IMR-90 (cell line): ENCODE results near the gene TUB. TPM values are rescaled to one million over a fixed set of nuclear protein-coding genes. Genes with fewer than 3 reads are reported as not detected.

ENCODE experiments used
- ATAC-seq: fragments of 200-7000 bp; cut with Tn5 transposase; 2 replicates; pipeline ENCODE4 v1.9.1; 2020; ENCODE audit warnings: low read depth, mild to moderate bottlenecking, moderate library complexity
- BruUV-seq: library from RNA; stranded (reverse); fragments of 400-500 nt; replicated peaks from 2 replicates; lab custom pipeline; 2021; lab: Mats Ljungman, UMichigan
- CTCF ChIA-PET: fragments of 300-600 bp; formaldehyde crosslinking; extraction: SDS; loops from one replicate; lab custom pipeline; 2021; ENCODE audit warnings: antibody characterized with exemption; lab: Yijun Ruan, JAX
- POLR2A ChIA-PET: fragments of 300-600 bp; sonication (Branson Sonifier 250); formaldehyde crosslinking; loops from one replicate; lab custom pipeline; 2022; ENCODE audit warnings: antibody characterized with exemption; ENCODE audit not compliant: unreplicated experiment; lab: Charles Lee
- DNase-seq: peaks from one replicate; pipeline ENCODE4 v3.0.0; 2013
- H2AFZ ChIP-seq: replicated peaks from 2 replicates; pipeline ENCODE3; 2013; ENCODE audit warnings: low read length, mild to moderate bottlenecking; ENCODE audit not compliant: poor library complexity
- H2AK5ac ChIP-seq: 2 replicates; pipeline ENCODE4 v1.6.1; 2013; ENCODE audit warnings: low read depth, low read length, inconsistent platforms
- H2AK9ac ChIP-seq: replicated peaks from 2 replicates; pipeline ENCODE3; 2013; ENCODE audit warnings: mild to moderate bottlenecking, low read depth, low read length, moderate library complexity; ENCODE audit not compliant: poor library complexity
- H2BK120ac ChIP-seq: 2 replicates; pipeline ENCODE4 v1.6.1; 2013; ENCODE audit warnings: low read depth, low read length, inconsistent platforms
- H2BK15ac ChIP-seq: 3 replicates; pipeline ENCODE4 v1.6.1; 2013; ENCODE audit warnings: low read depth, low read length, inconsistent platforms
- H2BK20ac ChIP-seq: 2 replicates; pipeline ENCODE4 v1.6.1; 2013; ENCODE audit warnings: low read depth, mild to moderate bottlenecking, inconsistent platforms, low read length, moderate library complexity
- H2BK5ac ChIP-seq: 2 replicates; pipeline ENCODE4 v1.6.1; 2013; ENCODE audit warnings: mild to moderate bottlenecking, low read depth, low read length, inconsistent platforms; ENCODE audit not compliant: poor library complexity, severe bottlenecking
- H3K14ac ChIP-seq: replicated peaks from 2 replicates; pipeline ENCODE4 v1.6.1; 2013; ENCODE audit warnings: low read depth, low read length, inconsistent platforms
- H3K18ac ChIP-seq: 2 replicates; pipeline ENCODE4 v1.6.1; 2013; ENCODE audit warnings: low read depth, low read length, control low read depth
- H3K23ac ChIP-seq: 2 replicates; pipeline ENCODE4 v1.6.1; 2013; ENCODE audit warnings: low read depth, low read length, inconsistent platforms
- H3K27ac ChIP-seq: 2 replicates; pipeline ENCODE4 v1.5.1; 2013; ENCODE audit warnings: mild to moderate bottlenecking, control low read depth, low read length; ENCODE audit not compliant: insufficient read depth
- H3K27me3 ChIP-seq: 2 replicates; pipeline ENCODE4 v1.6.1; 2013; ENCODE audit warnings: low read length; ENCODE audit not compliant: control insufficient read depth, insufficient read depth
- H3K36me3 ChIP-seq: 2 replicates; pipeline ENCODE4 v1.6.1; 2013; ENCODE audit warnings: low read length, mixed read lengths; ENCODE audit not compliant: control insufficient read depth, insufficient read depth
- H3K4ac ChIP-seq: 2 replicates; pipeline ENCODE4 v1.6.1; 2013; ENCODE audit warnings: low read depth, low read length, inconsistent platforms
- H3K4me1 ChIP-seq: 2 replicates; pipeline ENCODE4 v1.6.1; 2013; ENCODE audit warnings: low read length, mixed read lengths; ENCODE audit not compliant: control insufficient read depth, insufficient read depth
- H3K4me2 ChIP-seq: 2 replicates; pipeline ENCODE4 v1.6.1; 2013; ENCODE audit warnings: low read depth, mild to moderate bottlenecking, control low read depth, low read length, moderate library complexity
- H3K4me3 ChIP-seq: 2 replicates; pipeline ENCODE4 v1.5.1; 2013; ENCODE audit warnings: low read depth, mild to moderate bottlenecking, control low read depth, low read length, moderate library complexity; ENCODE audit not compliant: insufficient read depth
- H3K56ac ChIP-seq: 2 replicates; pipeline ENCODE4 v1.6.1; 2013; ENCODE audit warnings: low read length, inconsistent platforms; ENCODE audit not compliant: insufficient read depth; ENCODE audit errors: extremely low read depth
- H3K79me1 ChIP-seq, 2 experiments: 2 replicates each; pipeline ENCODE4 v1.6.1; 2013; ENCODE audit warnings: low read length in 2 of 2, inconsistent platforms in 1 of 2, low read depth in 1 of 2
- H3K9ac ChIP-seq: 2 replicates; pipeline ENCODE4 v1.6.1; 2013; ENCODE audit warnings: low read depth, low read length, control low read depth
- H3K9me1 ChIP-seq: 2 replicates; pipeline ENCODE4 v1.6.1; 2013; ENCODE audit warnings: low read length, inconsistent platforms; ENCODE audit not compliant: insufficient read depth
- H3K9me3 ChIP-seq: 2 replicates; pipeline ENCODE4 v1.6.1; 2013; ENCODE audit warnings: low read length; ENCODE audit not compliant: control insufficient read depth, insufficient read depth
- H4K20me1 ChIP-seq: 2 replicates; pipeline ENCODE4 v1.6.1; 2013; ENCODE audit warnings: low read length, inconsistent platforms; ENCODE audit not compliant: insufficient read depth
- H4K5ac ChIP-seq: 2 replicates; pipeline ENCODE4 v1.6.1; 2013; ENCODE audit warnings: mild to moderate bottlenecking, low read depth, low read length, control low read depth
- H4K8ac ChIP-seq, 2 experiments: 2 replicates each; pipeline ENCODE4 v1.6.1; 2013; ENCODE audit warnings: low read depth in 2 of 2, low read length in 2 of 2, control low read depth in 1 of 2, inconsistent platforms in 1 of 2
- H4K91ac ChIP-seq: 2 replicates; pipeline ENCODE4 v1.6.1; 2013; ENCODE audit warnings: low read depth, low read length, inconsistent platforms; ENCODE audit not compliant: insufficient read depth
- BHLHE40 ChIP-seq: fragments of 150-350 bp; IDR thresholded peaks from 2 replicates; pipeline ENCODE4 v1.6.1; 2016; ENCODE audit warnings: mild to moderate bottlenecking, low read depth, low read length
- CEBPB ChIP-seq: IDR thresholded peaks from 2 replicates; pipeline ENCODE4 v1.6.1; 2012; ENCODE audit warnings: low read depth, low read length, improper control_type of control experiment
- CHD1 ChIP-seq: IDR thresholded peaks from 2 replicates; pipeline ENCODE4 v1.6.1; 2012; ENCODE audit warnings: low read depth, low read length, improper control_type of control experiment
- FOS ChIP-seq: fragments of 150-350 bp; IDR thresholded peaks from 2 replicates; pipeline ENCODE4 v1.6.1; 2016; ENCODE audit warnings: low read depth, low read length
- MAFK ChIP-seq: IDR thresholded peaks from 2 replicates; pipeline ENCODE4 v1.6.1; 2012; ENCODE audit warnings: low read depth, low read length, improper control_type of control experiment
- MAZ ChIP-seq: IDR thresholded peaks from 2 replicates; pipeline ENCODE4 v1.6.1; 2012; ENCODE audit warnings: low read depth, mild to moderate bottlenecking, low read length, improper control_type of control experiment, moderate library complexity, borderline replicate concordance
- MXI1 ChIP-seq: IDR thresholded peaks from 2 replicates; pipeline ENCODE4 v1.6.1; 2012; ENCODE audit warnings: low read depth, mild to moderate bottlenecking, low read length, moderate library complexity, borderline replicate concordance
- NFE2L2 ChIP-seq: fragments of 150-350 bp; IDR thresholded peaks from 2 replicates; pipeline ENCODE4 v1.6.1; 2016; ENCODE audit warnings: low read depth, mild to moderate bottlenecking, low read length
- POLR2A ChIP-seq: IDR thresholded peaks from 2 replicates; pipeline ENCODE4 v1.6.1; 2012; ENCODE audit warnings: mild to moderate bottlenecking, low read depth, low read length
- RAD21 ChIP-seq: IDR thresholded peaks from 2 replicates; pipeline ENCODE4 v1.6.1; 2012; ENCODE audit warnings: low read length, improper control_type of control experiment
- RCOR1 ChIP-seq: IDR thresholded peaks from 2 replicates; pipeline ENCODE4 v1.6.1; 2012; ENCODE audit warnings: mild to moderate bottlenecking, low read length, improper control_type of control experiment; ENCODE audit not compliant: insufficient replicate concordance
- RFX5 ChIP-seq: IDR thresholded peaks from 2 replicates; pipeline ENCODE4 v1.8.0; 2012; ENCODE audit warnings: low read depth, mild to moderate bottlenecking, low read length, moderate library complexity
- SMC3 ChIP-seq: fragments of 150-350 bp; IDR thresholded peaks from 2 replicates; pipeline ENCODE4 v1.6.1; 2016; ENCODE audit warnings: low read depth, mild to moderate bottlenecking, antibody characterized with exemption, low read length, moderate library complexity
- WGBS, 2 experiments: methylation state at CpG; one replicate each; pipeline versions ENCODE4 v1.1.5 to v1.1.7; 2013; ENCODE audit warnings: missing lambda C conversion rate in 2 of 2; ENCODE audit not compliant: insufficient read length in 1 of 2; ENCODE audit errors: extremely low coverage in 2 of 2; 5-methylcytosine and 5-hydroxymethylcytosine counted together
- dilution Hi-C: fragments of 300-500 bp; cut with HindIII; formaldehyde crosslinking; loops from one replicate; pipeline ENCODE4 v1.14.3; 2018; ENCODE audit warnings: low sequenced_read_pairs; ENCODE audit not compliant: unreplicated experiment
- in situ Hi-C: fragments of 300-500 bp; cut with MboI; formaldehyde crosslinking; loops from 3 replicates; pipeline ENCODE4 v1.14.3; 2019; ENCODE audit warnings: low sequenced_read_pairs, inconsistent platforms, mixed read lengths
- intact Hi-C: fragments of 100-400 bp; cut with micrococcal nuclease; formaldehyde crosslinking; loops from 2 replicates; pipeline ENCODE4 v1.10.0; 2022
- polyA plus RNA-seq, 3 experiments: library from polyadenylated mRNA; depleted of rRNA; stranded (reverse); fragments of >200 nt; gene quantifications; 2 replicates each; pipeline ENCODE4 v1.2.3, GENCODE V29; 2012; ENCODE audit warnings: low replicate concordance in 1 of 3
- total RNA-seq: library from RNA; depleted of rRNA; stranded (reverse); fragments of >200 nt; gene quantifications from 2 replicates; pipeline ENCODE4 v1.2.3, GENCODE V29; 2012
- TF ChIP-seq, protein P1 (sequence below): conservative IDR thresholded peaks from 2 replicates; pipeline ENCODE4 v1.5.1; 2012; ENCODE audit warnings: mild to moderate bottlenecking, low read depth, low read length, improper control_type of control experiment
- TF ChIP-seq, protein P2 (sequence below): fragments of 150-350 bp; IDR thresholded peaks from 2 replicates; pipeline ENCODE4 v1.6.1; 2017; ENCODE audit warnings: mild to moderate bottlenecking, antibody characterized with exemption, low read length, low read depth
- TF ChIP-seq, protein P3 (sequence below): fragments of 150-350 bp; IDR thresholded peaks from 2 replicates; pipeline ENCODE4 v1.6.1; 2016; ENCODE audit warnings: low read depth, mild to moderate bottlenecking, low read length, moderate library complexity, borderline replicate concordance

The TUB gene
- total and polyA plus RNA-seq, 2 of the 4 experiments (the other 2 are of a cell fraction), result 11.8 to 12.9 TPM

DNA sequence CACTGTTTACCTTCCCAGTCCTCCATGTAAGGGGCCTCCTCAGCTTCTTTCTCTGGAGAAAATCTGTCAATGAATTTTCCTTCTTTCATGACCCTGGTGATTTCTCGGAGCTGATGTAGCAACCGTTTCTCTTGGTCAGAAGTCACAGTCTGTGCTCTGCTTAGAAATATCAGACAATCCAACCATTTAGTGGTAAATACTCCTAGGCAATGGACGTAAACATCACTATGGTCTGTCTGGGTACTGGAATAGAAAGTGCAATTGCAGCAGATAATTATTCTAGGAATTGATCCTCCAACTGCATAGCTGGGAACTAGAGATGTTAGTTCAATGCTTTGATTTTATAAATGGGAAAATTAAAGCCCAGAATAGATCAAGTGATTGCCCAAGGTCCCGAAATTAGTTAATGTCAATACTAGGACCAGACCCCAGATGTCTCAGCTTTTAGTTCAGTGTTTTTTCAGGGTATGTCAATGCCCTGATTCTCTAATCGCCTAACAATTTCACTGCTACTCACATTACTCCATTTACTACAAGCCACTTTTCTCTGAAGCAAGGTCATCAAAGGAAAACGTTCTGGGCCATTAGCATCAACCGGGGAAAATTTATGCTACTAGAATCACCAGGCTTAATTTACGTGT, 45.8 kb downstream of the TUB start:
- no peak overlapping the region for H4K91ac ChIP-seq
- no peak overlapping the region for H2BK15ac ChIP-seq
- H4K5ac ChIP-seq, result no peak overlapping the region
- H3K9me1 ChIP-seq, result no peaks in the 10 kb centered on the region
- no peaks in the 10 kb centered on the region for H3K9me3 ChIP-seq
- no peak overlapping the region for H3K23ac ChIP-seq
- no peak overlapping the region for H4K8ac ChIP-seq
- ATAC-seq (no peak), DNase-seq (no peak)
- TF ChIP-seq NFE2L2 (no peak), FOS (no peak), POLR2A (no peak), CHD1 (no peak), RFX5 (no peak), RCOR1 (no peak), BHLHE40 (no peak), MAZ (no peak), MXI1 (no peak), SMC3 (no peak), MAFK (no peak), RAD21 (no peak), CEBPB (no peak)
- TF ChIP-seq, protein P1, sequence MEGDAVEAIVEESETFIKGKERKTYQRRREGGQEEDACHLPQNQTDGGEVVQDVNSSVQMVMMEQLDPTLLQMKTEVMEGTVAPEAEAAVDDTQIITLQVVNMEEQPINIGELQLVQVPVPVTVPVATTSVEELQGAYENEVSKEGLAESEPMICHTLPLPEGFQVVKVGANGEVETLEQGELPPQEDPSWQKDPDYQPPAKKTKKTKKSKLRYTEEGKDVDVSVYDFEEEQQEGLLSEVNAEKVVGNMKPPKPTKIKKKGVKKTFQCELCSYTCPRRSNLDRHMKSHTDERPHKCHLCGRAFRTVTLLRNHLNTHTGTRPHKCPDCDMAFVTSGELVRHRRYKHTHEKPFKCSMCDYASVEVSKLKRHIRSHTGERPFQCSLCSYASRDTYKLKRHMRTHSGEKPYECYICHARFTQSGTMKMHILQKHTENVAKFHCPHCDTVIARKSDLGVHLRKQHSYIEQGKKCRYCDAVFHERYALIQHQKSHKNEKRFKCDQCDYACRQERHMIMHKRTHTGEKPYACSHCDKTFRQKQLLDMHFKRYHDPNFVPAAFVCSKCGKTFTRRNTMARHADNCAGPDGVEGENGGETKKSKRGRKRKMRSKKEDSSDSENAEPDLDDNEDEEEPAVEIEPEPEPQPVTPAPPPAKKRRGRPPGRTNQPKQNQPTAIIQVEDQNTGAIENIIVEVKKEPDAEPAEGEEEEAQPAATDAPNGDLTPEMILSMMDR, result no peak
- TF ChIP-seq, protein P2, sequence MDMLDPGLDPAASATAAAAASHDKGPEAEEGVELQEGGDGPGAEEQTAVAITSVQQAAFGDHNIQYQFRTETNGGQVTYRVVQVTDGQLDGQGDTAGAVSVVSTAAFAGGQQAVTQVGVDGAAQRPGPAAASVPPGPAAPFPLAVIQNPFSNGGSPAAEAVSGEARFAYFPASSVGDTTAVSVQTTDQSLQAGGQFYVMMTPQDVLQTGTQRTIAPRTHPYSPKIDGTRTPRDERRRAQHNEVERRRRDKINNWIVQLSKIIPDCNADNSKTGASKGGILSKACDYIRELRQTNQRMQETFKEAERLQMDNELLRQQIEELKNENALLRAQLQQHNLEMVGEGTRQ, result no peak
- TF ChIP-seq, protein P3, sequence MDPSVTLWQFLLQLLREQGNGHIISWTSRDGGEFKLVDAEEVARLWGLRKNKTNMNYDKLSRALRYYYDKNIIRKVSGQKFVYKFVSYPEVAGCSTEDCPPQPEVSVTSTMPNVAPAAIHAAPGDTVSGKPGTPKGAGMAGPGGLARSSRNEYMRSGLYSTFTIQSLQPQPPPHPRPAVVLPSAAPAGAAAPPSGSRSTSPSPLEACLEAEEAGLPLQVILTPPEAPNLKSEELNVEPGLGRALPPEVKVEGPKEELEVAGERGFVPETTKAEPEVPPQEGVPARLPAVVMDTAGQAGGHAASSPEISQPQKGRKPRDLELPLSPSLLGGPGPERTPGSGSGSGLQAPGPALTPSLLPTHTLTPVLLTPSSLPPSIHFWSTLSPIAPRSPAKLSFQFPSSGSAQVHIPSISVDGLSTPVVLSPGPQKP, result no peak
- no peak overlapping the region for H3K27ac ChIP-seq
- H3K4ac ChIP-seq, result no peak overlapping the region
- no peak overlapping the region for H2BK20ac ChIP-seq
- no peak overlapping the region for H2AK9ac ChIP-seq
- no peaks in the 10 kb centered on the region for H3K79me1 ChIP-seq
- POLR2A ChIA-PET, result no interaction called here
- no peak overlapping the region for H2AK5ac ChIP-seq
- no peaks in the 10 kb centered on the region for H3K4me1 ChIP-seq
- WGBS, 2 experiments, result no CpG with 5 or more reads among the region's 8 CpGs
- no peak overlapping the region for H3K9ac ChIP-seq
- no peaks in the 10 kb centered on the region for H4K20me1 ChIP-seq
- H2BK5ac ChIP-seq, result no peak overlapping the region
- intact Hi-C loops (no loop called here), dilution Hi-C loops (no loop called here), in situ Hi-C loops (no loop called here)
- CTCF ChIA-PET, result interaction anchor here (0.6 kb wide), 1 partner anchor 352 kb away, joined by 3 read pairs; no protein-coding TSS in a partner anchor
- H3K4me2 ChIP-seq, result no peak overlapping the region
- H3K36me3 ChIP-seq, result no peaks in the 10 kb centered on the region
- no peak overlapping the region for H3K4me3 ChIP-seq
- no peak overlapping the region for H2AFZ ChIP-seq
- no peak overlapping the region for H3K56ac ChIP-seq
- peaks cover 5% of the 10 kb centered on the region; the same call in 1 of the 2 replicates for H3K27me3 ChIP-seq
- H3K14ac ChIP-seq, result no peak overlapping the region
- H2BK120ac ChIP-seq, result no peak overlapping the region
- H3K18ac ChIP-seq, result no peak overlapping the region
- BruUV-seq, result no TSS peak
